Measurements from ENCODE around the gene RLF. TPM values are rescaled to one million over a fixed set of nuclear protein-coding genes. Genes with fewer than 3 reads are reported as not detected.

RLF gene
- total RNA-seq, 4 donors from 2014 or later, result 15.1 to 23.7 (median 21.2) TPM

- Histone ChIP-seq H3K27ac (replicated peaks in 1 of 4) (no peak overlapping the region), H3K4me3 (no peak overlapping the region), H3K27me3 (peaks cover 0 to 5% (median 0%) of the 10 kb centered on the region in 4 donors), H3K36me3 (no peaks in the 10 kb centered on the region), H3K4me1 (peaks cover 0 to 3% (median 0%) of the 10 kb centered on the region in 4 donors), H3K9me3 (no peaks in the 10 kb centered on the region)
- intact Hi-C loops (cut with DNase I), result no loop called here
- no peak for TF ChIP-seq POLR2A (IDR thresholded peaks at IDR 0.05; ENCODE audit: low read depth)
- no peak for DNase-seq (ENCODE audit: extremely low spot score)
- 80% methylated on average over 7 of the region's 7 CpGs for WGBS
These were observed 20.8 kb upstream of the RLF start for GRCh38 chr1:40140211-40140973.

DNA sequence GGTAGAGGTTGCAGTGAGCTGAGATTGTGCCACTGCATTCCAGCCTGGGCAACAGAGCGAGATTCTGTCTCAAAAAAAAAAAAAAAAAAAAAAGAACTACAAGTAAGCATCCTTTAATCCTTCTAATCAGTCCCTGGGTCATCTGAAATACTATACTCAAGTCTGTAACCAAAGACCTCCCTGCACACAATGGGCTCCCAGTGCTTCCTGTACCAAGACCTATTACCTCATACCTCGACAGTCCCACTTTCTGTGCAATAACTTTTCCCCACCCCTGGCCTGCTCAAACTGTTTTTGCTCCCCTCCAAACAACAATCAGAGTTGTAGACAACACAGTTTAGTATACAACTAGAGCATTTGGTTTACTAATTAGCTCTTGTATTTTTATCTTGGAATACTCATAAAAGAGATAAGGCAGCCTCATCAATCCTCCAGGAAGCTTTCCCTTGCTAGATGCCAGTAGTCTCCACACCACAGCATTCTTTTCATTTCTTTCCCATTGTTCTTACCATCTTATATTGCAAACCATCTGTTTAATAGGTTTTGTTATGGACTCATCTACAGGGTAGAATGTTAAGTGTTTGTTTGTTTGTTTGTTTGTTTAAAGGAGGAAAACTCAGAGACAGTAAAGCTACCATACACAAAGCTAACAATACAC, 19.2 kb upstream of the RLF start:
- DNase-seq (ENCODE audit: extremely low spot score), result no peak
- TF ChIP-seq CTCF (IDR thresholded peaks at IDR 0.05) (no peak), POLR2A (IDR thresholded peaks at IDR 0.05; ENCODE audit: low read depth) (no peak), POLR2AphosphoS5 (IDR thresholded peaks at IDR 0.05) (no peak), EP300 (IDR thresholded peaks at IDR 0.05) (no peak)
- H3K36me3 ChIP-seq, result no peaks in the 10 kb centered on the region
- peaks cover 0 to 9% (median 0%) of the 10 kb centered on the region in 4 donors for H3K27me3 ChIP-seq
- H3K9me3 ChIP-seq, result no peaks in the 10 kb centered on the region
- 60% methylated on average over 2 of the region's 2 CpGs for WGBS
- peaks cover 0 to 3% (median 0%) of the 10 kb centered on the region in 4 donors for H3K4me1 ChIP-seq
- H3K27ac ChIP-seq (replicated peaks in 1 of 4), result no peak overlapping the region
- intact Hi-C loops (cut with DNase I), result no loop called here
- H3K4me3 ChIP-seq, result no peak overlapping the region

DNA sequence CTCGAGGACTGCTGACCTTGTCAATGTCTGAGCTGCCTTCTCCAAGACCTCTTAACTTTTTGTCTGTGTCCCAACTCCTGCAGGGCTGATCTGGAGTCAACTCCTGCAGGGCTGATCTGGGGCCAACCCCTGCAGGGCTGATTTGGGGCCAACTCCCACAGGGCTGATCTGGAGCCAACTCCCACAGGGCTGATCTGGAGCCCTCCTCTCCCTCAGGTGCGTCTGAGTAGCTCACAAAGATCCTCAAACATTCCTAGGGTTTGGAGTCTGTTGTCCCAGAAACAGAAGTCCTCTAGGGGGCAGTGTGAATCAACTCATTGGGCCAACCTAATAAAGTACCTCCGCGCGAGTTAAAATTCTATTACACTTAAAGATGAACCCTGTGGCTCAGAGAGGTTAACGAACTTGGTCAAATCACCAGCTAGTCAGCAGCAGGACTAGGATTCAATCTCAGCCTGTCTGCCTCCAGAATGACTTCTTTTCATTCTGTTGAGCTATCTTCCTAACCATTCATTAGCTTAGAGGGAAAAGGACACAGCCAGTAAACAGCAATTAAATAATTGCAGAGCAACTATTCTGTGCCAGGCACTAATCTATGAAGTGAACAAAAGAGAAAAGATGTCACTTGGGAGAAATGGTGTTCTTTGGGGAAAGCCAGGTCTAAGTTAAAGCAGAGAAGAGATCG, 17.2 kb upstream of the RLF start:
- H3K9me3 ChIP-seq, result no peaks in the 10 kb centered on the region
- peaks cover 0 to 21% (median 0%) of the 10 kb centered on the region in 4 donors for H3K27me3 ChIP-seq
- DNase-seq (ENCODE audit: extremely low spot score), result no peak
- H3K27ac ChIP-seq (replicated peaks in 1 of 4), result no peak overlapping the region
- intact Hi-C loops (cut with DNase I), result loop anchor here (1.0 to 2.0 kb wide), 2 partner anchors 194 to 261 kb away; no protein-coding TSS in a partner anchor
- TF ChIP-seq POLR2A (IDR thresholded peaks at IDR 0.05; ENCODE audit: low read depth), result no peak
- TF ChIP-seq CTCF (IDR thresholded peaks at IDR 0.05), result peak; percentile 71 to 82 (median 71)
- TF ChIP-seq POLR2AphosphoS5 (IDR thresholded peaks at IDR 0.05), result no peak
- no peak overlapping the region for H3K4me3 ChIP-seq
- H3K36me3 ChIP-seq, result no peaks in the 10 kb centered on the region
- H3K4me1 ChIP-seq, result peaks cover 0 to 3% (median 0%) of the 10 kb centered on the region in 4 donors
- WGBS, result 13% methylated on average over 7 of the region's 7 CpGs

DNA sequence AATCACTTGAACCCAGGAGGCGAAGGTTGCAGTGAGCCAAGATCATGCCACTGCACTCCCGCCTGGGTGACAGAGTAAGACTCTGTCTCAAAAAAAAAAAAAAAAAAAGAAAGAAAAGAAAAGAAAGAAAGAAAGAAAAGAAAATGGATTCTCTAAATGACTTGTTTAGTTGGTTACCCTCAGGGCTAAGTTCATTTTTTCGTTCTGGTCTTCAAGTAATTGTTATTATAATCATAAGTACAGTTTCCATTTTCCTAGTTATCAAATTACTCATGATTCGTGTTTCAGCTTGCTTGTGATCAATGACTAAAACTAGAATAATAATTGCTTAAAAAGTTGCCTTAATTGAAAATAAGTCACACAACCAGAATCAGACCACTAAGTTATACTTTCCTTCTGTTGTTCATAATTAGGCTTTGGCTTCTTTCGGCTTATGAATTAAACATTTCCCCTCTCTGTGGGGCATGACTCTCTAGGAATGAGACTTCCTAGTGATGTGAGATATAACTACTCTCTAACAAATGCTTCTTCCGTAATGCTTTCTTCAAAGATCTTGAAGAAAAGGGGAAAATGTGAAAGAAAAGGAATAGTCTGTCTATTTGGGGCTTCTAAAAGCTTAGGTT, 9.6 kb upstream of the RLF start:
- Histone ChIP-seq H3K27me3 (peaks cover 0 to 17% (median 0%) of the 10 kb centered on the region in 4 donors), H3K9me3 (no peaks in the 10 kb centered on the region), H3K4me1 (peaks cover 0 to 4% (median 0%) of the 10 kb centered on the region in 4 donors), H3K36me3 (no peaks in the 10 kb centered on the region), H3K4me3 (no peak overlapping the region), H3K27ac (replicated peaks in 1 of 4) (no peak overlapping the region)
- no peak for TF ChIP-seq EP300 (IDR thresholded peaks at IDR 0.05)
- TF ChIP-seq POLR2A (IDR thresholded peaks at IDR 0.05; ENCODE audit: low read depth), result no peak
- no peak for TF ChIP-seq CTCF (IDR thresholded peaks at IDR 0.05)
- TF ChIP-seq POLR2AphosphoS5 (IDR thresholded peaks at IDR 0.05), result no peak
- WGBS, result 89% methylated on average over 6 of the region's 6 CpGs
- no peak for DNase-seq (ENCODE audit: extremely low spot score)
- intact Hi-C loops (cut with DNase I), result no loop called here
